Choroid plexus epithelial cell (primary cell): ENCODE results near the gene DUSP22.

Source experiments
- DNase-seq: peaks from one replicate; pipeline ENCODE4 v3.0.0-alpha.2; 2010; ENCODE audit warnings: low read depth
- H3K4me3 ChIP-seq: 2 replicates; pipeline ENCODE4 v1.5.1; 2011; ENCODE audit warnings: low read depth, mild to moderate bottlenecking, control low read depth, low read length, moderate library complexity
- TF ChIP-seq, protein P1 (sequence below): conservative IDR thresholded peaks from 2 replicates; pipeline ENCODE4 v1.5.1; 2011; ENCODE audit warnings: low read depth, mild to moderate bottlenecking, control low read depth, inconsistent platforms, low read length, moderate library complexity

DUSP22 gene

GRCh38 chr6:392441-393390, 100.4 kb downstream of the DUSP22 start:
- no peak for DNase-seq
- no peak overlapping the region for H3K4me3 ChIP-seq
- TF ChIP-seq, protein P1, sequence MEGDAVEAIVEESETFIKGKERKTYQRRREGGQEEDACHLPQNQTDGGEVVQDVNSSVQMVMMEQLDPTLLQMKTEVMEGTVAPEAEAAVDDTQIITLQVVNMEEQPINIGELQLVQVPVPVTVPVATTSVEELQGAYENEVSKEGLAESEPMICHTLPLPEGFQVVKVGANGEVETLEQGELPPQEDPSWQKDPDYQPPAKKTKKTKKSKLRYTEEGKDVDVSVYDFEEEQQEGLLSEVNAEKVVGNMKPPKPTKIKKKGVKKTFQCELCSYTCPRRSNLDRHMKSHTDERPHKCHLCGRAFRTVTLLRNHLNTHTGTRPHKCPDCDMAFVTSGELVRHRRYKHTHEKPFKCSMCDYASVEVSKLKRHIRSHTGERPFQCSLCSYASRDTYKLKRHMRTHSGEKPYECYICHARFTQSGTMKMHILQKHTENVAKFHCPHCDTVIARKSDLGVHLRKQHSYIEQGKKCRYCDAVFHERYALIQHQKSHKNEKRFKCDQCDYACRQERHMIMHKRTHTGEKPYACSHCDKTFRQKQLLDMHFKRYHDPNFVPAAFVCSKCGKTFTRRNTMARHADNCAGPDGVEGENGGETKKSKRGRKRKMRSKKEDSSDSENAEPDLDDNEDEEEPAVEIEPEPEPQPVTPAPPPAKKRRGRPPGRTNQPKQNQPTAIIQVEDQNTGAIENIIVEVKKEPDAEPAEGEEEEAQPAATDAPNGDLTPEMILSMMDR: no peak

- DNase-seq: no peak
- no peak overlapping the region for H3K4me3 ChIP-seq
- TF ChIP-seq, protein P1: no peak
Observed at GRCh38 chr6:393391-394221, 101.3 kb downstream of the DUSP22 start.

- DNase-seq: no peak
- TF ChIP-seq, protein P1: no peak
- no peak overlapping the region for H3K4me3 ChIP-seq
Observed at GRCh38 chr6:394641-395289, 102.5 kb downstream of the DUSP22 start.

- no peak overlapping the region for H3K4me3 ChIP-seq
- DNase-seq: no peak
- TF ChIP-seq, protein P1: no peak
Observed at GRCh38 chr6:395432-396125, 103.3 kb downstream of the DUSP22 start.

- TF ChIP-seq, protein P1: no peak
- no peak overlapping the region for H3K4me3 ChIP-seq
- DNase-seq: no peak
Observed at GRCh38 chr6:396126-396520, 103.8 kb downstream of the DUSP22 start.

DNA sequence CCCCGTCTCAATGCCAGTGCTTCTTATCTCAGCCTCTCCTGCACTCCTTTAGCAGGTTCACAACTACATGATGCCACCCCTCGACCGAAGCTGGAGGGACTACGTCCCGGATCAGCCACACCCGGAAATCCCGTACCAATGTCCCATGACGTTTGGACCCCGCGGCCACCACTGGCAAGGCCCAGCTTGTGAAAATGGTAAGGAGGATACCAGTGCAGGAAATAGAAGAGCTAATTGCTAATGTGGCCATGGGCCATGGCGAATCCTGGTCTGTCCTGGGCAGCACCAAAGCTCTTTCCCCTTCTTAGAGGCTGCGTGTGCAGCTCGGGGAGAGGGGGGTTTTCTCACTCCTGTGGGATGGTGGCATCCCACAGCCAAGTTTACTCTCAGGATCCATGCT, 104.8 kb downstream of the DUSP22 start:
- no peak overlapping the region for H3K4me3 ChIP-seq
- DNase-seq: no peak
- TF ChIP-seq, protein P1: no peak
